ENCODE measurements around the gene WWP2.

DNA sequence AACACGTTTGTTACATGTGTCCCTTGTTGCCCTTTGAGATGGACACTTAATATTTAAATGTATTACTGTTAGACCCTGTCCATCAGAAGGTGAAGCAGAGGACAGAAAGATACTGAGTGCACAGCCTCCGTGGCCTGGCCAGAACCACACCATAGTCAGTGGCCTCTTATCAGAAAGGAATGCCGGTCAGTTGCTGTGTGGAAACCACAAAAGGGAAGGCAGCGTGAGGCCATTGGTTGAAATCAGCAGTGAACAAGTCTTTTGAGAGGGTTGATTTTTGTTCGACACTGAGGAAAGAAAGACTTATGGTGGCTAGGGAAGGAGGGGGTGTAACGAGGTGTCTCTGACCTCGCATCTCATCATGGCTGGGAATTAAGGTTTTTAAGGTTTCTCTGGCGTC is 103.6 kb downstream of the WWP2 start:
- TF ChIP-seq EZH2 (IDR thresholded peaks at IDR 0.05; ENCODE audit: borderline replicate concordance, insufficient read depth, low read length, poor library complexity, severe bottlenecking) (no peak), REST (IDR thresholded peaks at IDR 0.05; ENCODE audit: borderline replicate concordance) (no peak)
